ENCODE results near the gene GPR15LG.
"Not testable (repeated sequence)": the region's sequence is repeated elsewhere in the genome, so short reads cannot be mapped to it uniquely, and the experiment has no call there.

Gene GPR15LG

DNA sequence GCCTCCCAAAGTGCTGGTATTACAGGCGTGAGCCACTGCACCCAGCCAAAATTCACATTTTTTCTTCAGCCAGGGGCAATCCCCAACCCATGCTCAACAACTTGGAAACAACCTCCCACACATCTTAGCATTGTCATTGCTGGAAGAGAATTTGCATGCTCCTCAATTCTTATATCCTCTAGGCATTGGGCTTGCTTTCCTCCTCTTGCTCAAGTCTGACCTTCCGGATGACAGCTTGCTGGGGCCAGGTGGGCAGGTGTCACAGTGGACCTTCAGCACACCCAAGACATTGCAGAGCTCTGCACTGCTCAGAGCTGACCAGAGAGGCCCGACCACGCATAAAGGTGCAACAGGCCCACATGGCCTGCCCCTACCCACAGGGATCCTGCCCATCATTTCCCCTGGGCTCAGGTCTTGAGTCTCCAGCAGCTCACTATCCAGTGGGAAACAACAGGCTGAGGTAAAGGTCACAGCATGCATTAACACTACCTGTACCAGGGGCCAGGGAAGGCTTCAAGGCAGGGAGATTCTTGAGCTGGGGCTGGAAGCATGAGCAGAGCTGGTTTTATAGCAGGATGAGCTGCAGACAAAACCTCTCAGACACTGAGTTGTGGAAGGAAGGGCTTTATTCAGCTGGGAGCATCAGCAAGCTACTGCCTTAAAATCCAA lies 6.8 kb upstream of the GPR15LG start:
- no peak for DNase-seq (ENCODE audit: low spot score)

DNA sequence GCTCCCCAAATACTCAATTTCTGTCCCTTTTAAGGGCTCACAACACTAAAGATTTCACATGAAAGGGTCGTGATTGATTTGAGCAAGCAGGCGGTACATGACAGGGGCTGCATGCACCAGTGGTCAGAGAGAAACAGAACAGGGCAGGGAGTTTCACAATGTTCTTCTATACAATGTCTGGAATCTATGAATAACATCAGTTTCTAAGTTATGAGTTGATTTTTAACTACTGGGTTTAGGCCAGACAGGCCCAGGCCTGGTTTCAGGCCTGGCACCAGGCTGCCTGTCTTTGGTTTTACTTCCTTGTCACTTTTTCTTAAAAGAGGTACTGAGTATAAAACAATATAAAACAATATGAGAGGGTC lies 6.3 kb upstream of the GPR15LG start:
- DNase-seq (ENCODE audit: low spot score) = not testable (repeated sequence)

DNA sequence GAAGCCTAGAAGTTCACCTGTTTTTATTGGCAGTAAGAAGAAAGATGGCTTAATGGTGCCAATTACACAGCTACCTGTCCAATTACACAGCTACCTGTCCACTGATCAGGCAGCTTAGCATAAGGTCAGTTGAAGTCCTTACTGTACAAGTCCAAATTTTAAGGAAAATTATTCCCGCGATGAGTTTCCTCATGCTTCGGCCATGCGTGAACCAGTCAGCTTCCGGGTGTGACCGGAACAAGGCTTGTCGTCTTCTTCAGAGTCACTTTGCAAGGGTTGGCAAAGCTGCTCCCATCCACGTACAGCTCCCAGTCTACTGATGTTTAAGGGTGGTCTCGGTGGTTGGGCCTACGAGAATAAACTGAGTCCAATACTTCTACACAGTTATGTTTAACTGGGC lies 5.2 kb upstream of the GPR15LG start:
- DNase-seq (ENCODE audit: low spot score) = not testable (repeated sequence)

DNA sequence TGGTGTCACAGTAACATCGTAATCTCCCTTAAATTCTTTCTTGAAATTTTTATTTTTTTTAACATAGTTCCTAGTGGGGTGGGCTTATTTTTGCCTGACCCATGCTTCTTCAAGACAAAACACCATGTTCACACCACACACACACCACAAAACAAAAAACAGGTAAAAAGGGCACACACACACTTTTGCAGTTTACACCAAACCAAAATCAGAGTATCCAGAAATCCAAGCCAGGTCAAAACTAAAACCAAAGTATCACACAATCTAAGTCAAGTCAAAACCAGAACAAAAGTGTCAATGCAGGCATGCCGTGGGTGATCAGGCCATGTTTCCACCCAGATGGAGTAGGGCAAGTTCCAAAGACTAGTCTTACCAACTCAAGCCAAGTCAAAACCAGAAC lies 2.4 kb upstream of the GPR15LG start:
- not testable (repeated sequence) for DNase-seq (ENCODE audit: low spot score)

DNA sequence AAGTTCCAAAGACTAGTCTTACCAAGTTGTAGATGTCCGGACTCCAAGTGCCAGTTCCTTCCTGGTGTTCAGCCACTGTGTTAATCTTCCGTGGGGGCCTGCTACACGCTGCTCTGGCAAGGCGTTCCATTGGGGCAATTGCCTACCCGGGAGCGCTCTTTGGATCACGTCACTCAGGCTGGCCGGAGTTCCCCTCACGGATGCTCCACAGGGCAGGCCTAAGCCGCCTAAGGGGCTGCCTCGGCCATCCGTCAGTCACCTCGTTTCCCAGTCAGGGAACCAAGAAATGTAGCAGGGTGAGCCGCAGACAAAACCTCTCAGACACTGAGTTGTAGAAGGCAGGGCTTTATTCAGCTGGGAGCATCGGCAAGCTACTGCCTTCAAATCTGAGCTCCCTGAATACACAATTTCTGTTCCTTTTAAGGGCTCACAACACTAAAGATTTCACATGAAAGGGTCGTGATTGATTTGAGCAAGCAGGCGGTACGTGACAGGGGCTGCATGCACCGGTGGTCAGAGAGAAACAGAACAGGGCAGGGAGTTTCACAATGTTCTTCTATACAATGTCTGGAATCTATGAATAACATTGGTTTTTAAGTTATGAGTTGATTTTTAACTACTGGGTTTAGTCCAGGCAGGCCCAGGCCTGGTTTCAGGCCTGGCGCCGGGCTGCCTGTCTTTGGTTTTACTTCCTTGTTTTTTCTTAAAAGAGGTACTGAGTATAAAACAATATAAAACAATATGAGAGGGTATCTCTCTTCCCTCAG lies 1.7 kb upstream of the GPR15LG start:
- DNase-seq (ENCODE audit: low spot score) = not testable (repeated sequence)

DNA sequence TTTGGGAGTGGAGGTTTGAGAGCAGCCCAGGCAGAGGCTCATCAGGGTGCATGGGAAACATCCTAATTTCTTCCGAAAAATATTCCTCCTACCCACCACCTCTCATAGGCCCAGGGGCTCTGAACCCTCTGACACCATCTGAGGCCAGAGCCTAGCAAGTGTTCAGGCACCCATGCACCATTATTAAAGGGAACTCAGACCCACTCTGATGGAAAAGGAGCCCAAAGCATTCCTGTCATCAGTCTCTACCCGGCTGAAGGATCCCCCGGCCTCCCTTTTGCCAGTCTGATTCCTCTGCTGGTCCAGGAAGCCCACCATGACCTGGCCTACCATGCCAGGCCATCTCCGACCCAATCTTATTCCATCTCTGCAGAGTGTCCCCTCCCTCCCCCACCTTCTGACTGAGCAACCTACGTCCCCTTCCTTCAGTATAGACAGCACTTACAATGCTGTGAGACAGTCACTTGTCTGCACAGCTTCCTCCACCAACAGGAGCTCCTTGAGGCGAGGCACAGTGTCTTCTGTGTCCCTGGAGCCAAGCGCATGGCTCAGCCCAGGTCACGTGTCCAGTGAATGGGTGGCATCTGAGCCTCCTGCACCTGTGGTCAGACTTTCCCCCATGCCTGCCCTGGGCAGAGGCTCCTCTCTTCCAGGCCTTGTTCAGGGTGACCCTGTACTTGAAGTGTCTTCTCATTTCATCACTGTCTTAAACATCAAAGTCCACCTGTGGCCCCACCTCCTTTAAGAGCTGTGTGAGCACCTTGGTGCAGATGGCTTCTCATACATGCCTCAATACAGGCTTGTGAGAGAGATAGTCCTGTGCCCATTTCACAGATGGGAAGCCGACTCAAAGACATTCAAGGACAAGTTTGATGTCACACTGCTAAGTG lies 889 bp upstream of the GPR15LG start:
- DNase-seq (ENCODE audit: low spot score) = no peak

DNA sequence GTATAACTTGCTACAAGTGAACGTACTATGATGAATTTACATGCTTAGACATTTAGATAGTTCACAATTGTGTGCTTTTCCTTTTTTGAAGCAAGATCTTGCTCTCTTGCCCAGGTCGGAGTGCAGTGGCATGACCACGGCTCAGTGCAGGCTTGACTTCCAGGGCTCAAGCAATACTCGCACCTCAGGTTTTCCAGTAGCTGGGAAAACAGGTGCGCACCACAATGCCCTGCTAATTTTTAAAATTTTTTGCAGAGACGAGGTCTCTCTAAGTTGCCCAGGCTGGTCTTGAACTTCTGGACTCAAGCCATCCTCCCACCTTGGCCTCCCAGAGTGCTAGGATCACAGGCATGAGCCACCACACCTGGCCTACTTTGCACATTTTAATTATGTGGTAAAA lies 1.8 kb downstream of the GPR15LG start:
- DNase-seq (ENCODE audit: low spot score) = no peak

DNA sequence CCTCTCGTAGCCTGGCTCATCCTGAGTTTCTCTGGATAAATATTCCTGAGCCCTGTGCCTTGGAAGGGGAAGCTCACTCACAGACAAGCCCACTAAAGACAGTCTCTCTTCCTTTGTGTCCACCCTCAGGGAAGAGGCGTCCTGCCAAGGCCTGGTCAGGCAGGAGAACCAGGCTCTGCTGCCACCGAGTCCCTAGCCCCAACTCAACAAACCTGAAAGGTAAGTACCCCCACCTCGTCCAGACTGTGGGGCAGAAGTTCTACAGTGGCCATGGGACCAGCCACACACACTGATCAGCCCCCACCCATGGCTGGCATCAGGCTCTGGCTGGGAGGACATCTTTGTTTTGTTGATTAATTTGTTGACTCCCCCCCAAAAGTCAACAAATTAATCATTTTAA lies 2.8 kb downstream of the GPR15LG start:
- DNase-seq (ENCODE audit: low spot score) = no peak

DNA sequence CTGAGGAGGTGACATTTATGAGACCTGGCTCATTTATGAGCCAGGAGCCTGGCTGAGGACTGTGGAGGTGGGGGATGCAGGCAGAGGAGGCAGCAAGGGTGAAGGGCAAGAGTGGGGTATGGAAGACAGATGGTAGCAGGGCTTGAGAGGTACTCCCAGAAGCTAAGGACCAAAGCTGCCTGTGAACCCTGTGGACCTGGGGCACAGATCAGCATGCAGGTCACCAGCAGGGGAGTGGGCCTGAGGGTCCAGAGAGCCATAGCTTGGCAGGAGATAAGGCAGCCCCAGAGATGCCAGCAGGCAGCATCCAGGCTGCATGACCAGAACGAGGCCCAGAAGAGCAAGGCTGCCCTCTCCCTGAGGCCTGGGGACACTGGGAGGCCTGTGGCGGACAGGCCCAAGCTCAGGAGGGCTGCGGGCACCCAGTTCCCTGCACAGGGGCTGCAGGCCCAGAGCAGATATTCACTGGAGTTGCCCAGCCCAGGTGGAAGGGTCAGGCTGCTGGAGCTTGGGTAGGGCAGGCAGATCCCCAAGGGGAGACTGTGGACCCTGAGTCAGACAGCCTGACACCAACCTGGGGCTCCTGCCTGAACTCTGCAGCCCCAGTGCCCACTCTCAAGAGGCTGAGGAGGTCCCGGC lies 3.4 kb downstream of the GPR15LG start:
- DNase-seq (ENCODE audit: low spot score) = no peak

DNA sequence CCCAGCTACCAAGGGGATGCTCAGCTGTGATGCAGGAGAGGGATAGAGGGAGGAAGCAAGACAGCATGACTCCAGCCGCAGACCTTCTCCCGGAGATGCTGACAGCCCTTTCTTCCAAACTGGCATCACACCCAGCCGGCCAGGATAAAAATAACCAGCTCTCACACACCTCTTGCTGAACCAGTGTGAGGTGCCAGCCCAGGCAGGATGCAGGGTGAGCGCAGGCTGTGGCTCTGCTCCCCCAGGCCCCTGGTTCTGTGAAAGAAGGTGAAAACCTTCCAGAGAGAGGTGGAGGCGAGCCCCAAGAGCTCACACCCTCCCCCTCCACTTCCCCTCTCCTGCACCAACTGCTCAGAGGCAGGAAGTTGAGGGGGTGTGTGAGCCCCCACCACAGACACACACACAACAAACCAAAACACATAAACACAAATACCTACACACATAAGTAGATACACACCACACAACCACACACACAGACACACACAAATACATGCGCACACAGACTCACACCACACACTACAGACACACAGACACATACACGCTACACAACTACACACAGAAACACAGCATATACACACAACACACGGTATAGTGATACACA lies 4.0 kb downstream of the GPR15LG start:
- DNase-seq (ENCODE audit: low spot score) = no peak

DNA sequence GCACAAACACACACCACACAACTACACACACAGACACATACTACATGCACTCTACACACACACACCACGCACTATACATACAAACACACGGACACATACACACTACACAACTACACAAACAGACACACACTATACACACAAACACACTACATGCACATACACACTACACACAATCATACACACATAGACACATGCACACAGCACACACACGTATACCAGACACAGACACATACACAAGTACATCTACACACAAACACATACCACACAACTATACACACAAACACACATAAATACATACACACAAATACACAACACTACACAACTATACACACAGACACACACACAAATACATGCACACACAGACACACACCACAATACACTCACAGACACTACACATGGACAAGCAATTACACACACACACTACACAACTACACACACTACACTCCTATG lies 4.6 kb downstream of the GPR15LG start:
- DNase-seq (ENCODE audit: low spot score) = no peak

DNA sequence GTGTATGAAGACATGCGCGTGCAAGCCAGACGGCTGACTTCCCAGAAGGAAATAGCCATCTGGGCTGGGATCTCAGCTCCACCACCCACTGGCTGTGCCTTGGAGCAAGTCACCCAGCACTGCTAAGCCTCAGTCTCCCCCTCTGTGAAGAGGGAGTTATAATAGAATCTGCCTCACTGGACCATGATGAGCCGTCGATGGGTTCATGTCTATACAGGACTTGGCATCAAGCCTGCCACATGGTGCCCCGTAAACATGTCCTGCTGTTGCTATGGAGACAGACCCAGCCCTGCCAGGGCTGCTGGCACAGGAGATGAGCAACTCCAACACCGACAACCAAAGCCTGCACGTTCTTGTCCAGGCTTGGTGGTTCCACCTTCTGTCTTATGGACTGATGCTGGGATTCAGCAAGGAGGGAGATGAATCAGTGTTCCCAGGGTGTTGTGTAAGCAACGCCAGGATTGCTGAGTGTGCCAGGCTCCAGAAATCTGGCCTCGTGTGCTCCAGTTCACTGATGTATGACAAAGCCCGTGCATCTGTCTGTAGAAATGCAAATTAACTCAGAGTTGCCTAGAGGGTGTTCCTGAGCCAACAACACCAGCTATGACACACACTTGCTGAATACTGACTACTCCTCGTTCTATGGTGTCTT lies 5.6 kb downstream of the GPR15LG start:
- DNase-seq (ENCODE audit: low spot score) = no peak

DNA sequence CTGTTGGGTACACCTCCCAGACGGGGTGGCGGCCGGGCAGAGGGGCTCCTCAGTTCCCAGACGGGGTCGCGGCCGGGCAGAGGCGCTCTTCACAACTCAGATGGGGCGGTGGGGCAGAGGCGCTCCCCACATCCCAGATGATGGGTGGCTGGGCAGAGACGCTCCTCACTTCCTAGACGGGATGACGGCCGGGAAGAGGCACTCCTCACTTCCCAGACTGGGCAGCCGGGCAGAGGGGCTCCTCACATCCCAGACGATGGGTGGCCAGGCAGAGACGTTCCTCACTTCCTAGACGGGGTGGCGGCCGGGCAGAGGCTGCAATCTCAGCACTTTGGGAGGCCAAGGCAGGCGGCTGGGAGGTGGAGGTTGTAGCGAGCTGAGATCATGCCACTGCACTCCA lies 6.8 kb downstream of the GPR15LG start:
- DNase-seq (ENCODE audit: low spot score) = not testable (repeated sequence)

DNA sequence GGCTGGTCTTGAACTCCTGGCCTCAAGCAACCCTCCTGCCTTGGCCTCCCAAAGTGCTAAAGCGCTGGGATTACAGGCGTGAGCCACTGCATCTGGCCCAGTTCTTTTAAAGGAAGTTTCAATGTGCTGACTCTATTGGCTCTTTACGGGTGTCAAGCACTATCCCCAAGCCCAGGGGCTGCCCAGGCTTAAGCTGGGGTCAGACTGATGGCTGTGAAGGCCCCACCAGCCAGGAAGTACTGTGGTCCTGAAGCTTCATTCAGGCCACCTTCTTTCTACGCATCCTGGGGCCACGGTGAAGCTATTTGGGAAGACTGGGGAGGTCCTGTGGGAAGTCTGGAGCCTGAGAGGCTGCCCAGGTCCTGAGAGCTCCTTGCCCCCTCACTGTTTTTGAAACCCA lies 8.0 kb downstream of the GPR15LG start:
- no peak for DNase-seq (ENCODE audit: low spot score)

DNA sequence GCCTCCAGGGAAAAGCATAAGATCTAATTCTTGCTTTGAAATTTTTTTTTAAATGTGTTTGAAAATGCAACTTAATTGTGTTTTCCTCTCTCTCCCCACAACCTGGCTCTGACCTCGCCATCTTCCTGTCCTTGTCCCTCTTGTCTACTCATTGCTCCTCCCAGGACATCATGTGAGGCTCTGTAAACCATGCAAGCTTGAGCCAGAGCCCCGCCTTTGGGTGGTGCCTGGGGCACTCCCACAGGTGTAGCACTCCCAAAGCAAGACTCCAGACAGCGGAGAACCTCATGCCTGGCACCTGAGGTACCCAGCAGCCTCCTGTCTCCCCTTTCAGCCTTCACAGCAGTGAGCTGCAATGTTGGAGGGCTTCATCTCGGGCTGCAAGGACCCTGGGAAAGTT lies 10.9 kb downstream of the GPR15LG start:
- no peak for DNase-seq (ENCODE audit: low spot score)

DNA sequence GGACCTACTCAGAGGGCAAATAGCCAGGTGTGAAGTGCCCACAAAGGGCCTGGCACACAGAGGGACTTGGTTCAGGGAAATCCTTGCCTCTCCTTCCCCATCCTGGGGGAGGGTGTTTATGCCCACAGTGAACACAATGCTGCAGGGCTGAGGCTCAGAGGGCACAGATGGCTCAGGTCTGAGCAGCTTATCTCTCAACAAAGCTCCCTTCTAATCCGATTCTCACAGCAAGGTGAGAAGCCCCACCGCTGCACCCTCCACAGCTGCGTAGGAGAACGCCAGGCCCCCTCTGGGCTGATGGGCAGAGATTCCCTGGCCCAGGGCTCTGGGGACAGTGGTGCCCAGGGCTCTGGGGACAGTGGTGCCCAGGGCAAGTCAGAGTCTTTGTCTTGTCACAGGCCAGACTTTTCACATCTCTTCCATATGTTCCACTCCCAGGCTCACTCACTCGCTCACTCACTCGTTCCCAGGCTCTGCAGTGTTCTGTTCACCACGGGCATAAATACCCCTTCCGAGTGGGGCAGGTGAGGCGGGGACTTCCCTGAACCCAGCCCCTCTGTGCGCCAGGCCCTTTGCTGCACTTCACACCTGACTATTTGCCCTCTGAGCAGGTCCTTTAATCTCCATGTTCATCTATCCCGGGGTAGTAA lies 12.1 kb downstream of the GPR15LG start:
- no peak for DNase-seq (ENCODE audit: low spot score)

DNA sequence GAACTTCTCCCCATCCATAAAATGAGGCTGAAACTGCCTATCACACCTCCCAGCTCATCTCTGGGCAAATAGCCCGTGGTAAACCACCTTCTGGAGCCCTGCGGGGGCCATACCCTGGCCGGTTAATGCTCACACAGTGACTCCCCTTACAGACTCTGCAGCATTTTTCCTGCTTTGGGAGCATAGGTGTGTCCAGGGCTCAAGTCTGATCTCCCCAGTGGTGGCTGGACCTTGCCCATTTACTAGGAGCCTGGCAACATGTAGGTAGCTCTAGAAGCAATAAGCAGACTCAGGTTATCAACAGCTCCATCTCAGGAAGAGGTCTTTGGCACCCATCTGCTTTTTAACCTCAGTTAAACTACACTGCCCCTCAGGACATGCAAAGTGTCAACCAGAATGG lies 15.2 kb downstream of the GPR15LG start:
- DNase-seq (ENCODE audit: low spot score) = no peak

DNA sequence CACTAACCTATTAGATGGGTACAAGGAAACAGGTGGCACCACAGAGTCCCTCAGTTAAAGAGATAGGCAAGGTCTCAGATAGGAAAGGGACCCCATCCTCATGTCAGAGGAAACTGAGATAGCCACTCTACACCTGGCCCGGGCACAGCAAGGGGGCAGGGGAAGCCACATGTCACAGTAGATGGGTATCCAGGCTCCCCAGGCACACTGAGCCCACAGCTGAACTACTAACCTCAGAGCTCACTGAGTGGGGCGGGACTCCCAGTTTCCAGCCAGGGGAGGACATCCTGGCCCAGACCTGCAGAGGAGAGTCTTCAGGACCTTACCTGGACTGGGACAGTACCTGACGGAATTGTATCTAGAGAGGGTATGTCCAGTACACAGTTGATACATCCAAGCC lies 17.0 kb downstream of the GPR15LG start:
- DNase-seq (ENCODE audit: low spot score) = no peak

DNA sequence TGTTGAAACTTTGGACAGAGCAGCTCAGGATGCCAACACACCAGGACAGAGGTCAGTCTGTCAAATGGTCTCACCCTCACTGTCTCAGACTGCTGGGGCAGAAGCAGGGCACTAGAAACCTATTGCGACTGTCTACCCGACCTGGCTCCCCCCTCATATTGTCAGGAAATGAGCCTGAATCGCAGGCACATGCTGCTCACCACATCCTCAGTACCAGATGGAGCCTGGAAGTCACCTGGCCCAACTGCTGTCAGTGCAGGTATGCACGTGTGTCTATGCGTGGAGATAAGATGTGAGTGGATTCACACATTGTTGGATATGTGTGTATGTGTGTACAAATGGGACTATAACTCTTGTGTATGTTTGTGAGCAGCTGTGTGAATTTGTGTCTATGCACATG lies 17.5 kb downstream of the GPR15LG start:
- DNase-seq (ENCODE audit: low spot score) = no peak

DNA sequence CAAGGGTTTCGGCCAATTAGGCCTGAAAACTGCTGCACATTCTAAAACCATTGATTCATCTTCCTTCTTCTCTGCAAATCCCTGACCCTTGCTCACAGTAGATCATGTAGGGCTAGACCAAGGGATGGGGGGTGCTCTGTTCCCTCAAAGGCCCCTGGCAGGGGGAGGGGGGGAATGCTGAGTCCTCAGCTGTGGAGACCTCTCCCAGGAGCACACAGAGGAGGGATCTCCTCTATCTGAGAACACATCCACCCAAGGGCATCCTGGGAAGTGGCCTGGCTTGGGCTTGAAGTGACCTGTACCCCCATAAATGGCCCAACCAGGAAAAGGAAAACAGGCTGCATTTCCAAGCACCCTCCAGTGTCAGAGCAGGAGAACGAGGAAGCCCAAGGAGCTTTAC lies 19.7 kb downstream of the GPR15LG start:
- DNase-seq (ENCODE audit: low spot score) = no peak
